Neuronal stem cell (in vitro differentiated cells): ENCODE measurements around the gene NT5C3A.
"Not testable (repeated sequence)": the region's sequence is repeated elsewhere in the genome, so short reads cannot be mapped to it uniquely, and the experiment has no call there.

Experiments used
- DNase-seq: peaks from one replicate; pipeline ENCODE4 v3.0.0-alpha.2; 2013; ENCODE audit warnings: low spot score
- H2AFZ ChIP-seq: one replicate; pipeline ENCODE4 v1.6.1; 2013; ENCODE audit warnings: mild to moderate bottlenecking, low read length, inconsistent platforms
- H2AK5ac ChIP-seq: 2 replicates; pipeline ENCODE4 v1.6.1; 2013; ENCODE audit warnings: low read depth, mild to moderate bottlenecking, inconsistent platforms, low read length, moderate library complexity, mixed read lengths
- H2BK120ac ChIP-seq: 2 replicates; pipeline ENCODE4 v1.6.1; 2013; ENCODE audit warnings: low read depth, mild to moderate bottlenecking, inconsistent platforms, low read length, moderate library complexity, mixed read lengths
- H2BK12ac ChIP-seq: one replicate; pipeline ENCODE4 v1.6.1; 2013; ENCODE audit warnings: low read length, inconsistent platforms
- H2BK15ac ChIP-seq: 2 replicates; pipeline ENCODE4 v1.6.1; 2013; ENCODE audit warnings: mild to moderate bottlenecking, low read length, inconsistent platforms, mixed read lengths
- H2BK5ac ChIP-seq: one replicate; pipeline ENCODE4 v1.6.1; 2013; ENCODE audit warnings: inconsistent platforms, mild to moderate bottlenecking, low read length, moderate library complexity
- H3K14ac ChIP-seq: one replicate; pipeline ENCODE4 v1.6.1; 2013; ENCODE audit warnings: low read length, inconsistent platforms
- H3K18ac ChIP-seq: 2 replicates; pipeline ENCODE4 v1.6.1; 2013; ENCODE audit warnings: low read length, inconsistent platforms
- H3K23ac ChIP-seq: 2 replicates; pipeline ENCODE4 v1.6.1; 2013; ENCODE audit warnings: low read depth, mild to moderate bottlenecking, mixed read lengths, low read length, inconsistent platforms; ENCODE audit not compliant: poor library complexity
- H3K27ac ChIP-seq: replicated peaks from 3 replicates; pipeline ENCODE4 v1.5.1; 2013; ENCODE audit warnings: low read length, inconsistent platforms
- H3K27me3 ChIP-seq, 3 experiments: 2 replicates each; pipeline ENCODE4 v1.6.1; 2013; ENCODE audit warnings: low read length in 3 of 3, mild to moderate bottlenecking in 2 of 3, inconsistent platforms in 1 of 3, low read depth in 1 of 3, mixed read lengths in 1 of 3, moderate library complexity in 1 of 3; ENCODE audit not compliant: control insufficient read depth in 3 of 3, insufficient read depth in 3 of 3
- H3K36me3 ChIP-seq, 2 donors: replicated peaks in 1 of 2; 2 replicates each; pipeline ENCODE4 v1.6.1; 2013; ENCODE audit warnings: low read length in 2 of 2; ENCODE audit not compliant: control insufficient read depth in 2 of 2, insufficient read depth in 2 of 2
- H3K4ac ChIP-seq: 2 replicates; pipeline ENCODE4 v1.6.1; 2013; ENCODE audit warnings: inconsistent platforms, mild to moderate bottlenecking, low read length, moderate library complexity
- H3K4me1 ChIP-seq, 2 donors: 1 replicate in 1 of 2; 2 replicates in 1 of 2; pipeline ENCODE4 v1.6.1; 2013; ENCODE audit warnings: low read length in 2 of 2, low read depth in 1 of 2; ENCODE audit not compliant: control insufficient read depth in 2 of 2, insufficient read depth in 1 of 2
- H3K4me2 ChIP-seq: one replicate; pipeline ENCODE4 v1.6.1; 2013; ENCODE audit warnings: mild to moderate bottlenecking, low read length, inconsistent platforms; ENCODE audit not compliant: insufficient read depth, poor library complexity, severe bottlenecking
- H3K4me3 ChIP-seq, 2 donors: 2 replicates each; pipeline ENCODE4 v1.5.1; 2013; ENCODE audit warnings: low read length in 2 of 2, mild to moderate bottlenecking in 2 of 2, inconsistent platforms in 1 of 2, moderate library complexity in 1 of 2
- H3K79me1 ChIP-seq: one replicate; pipeline ENCODE4 v1.6.1; 2013; ENCODE audit warnings: low read depth, mild to moderate bottlenecking, inconsistent platforms, low read length, moderate library complexity
- H3K9ac ChIP-seq: one replicate; pipeline ENCODE4 v1.6.1; 2013; ENCODE audit warnings: mild to moderate bottlenecking, low read depth, low read length, inconsistent platforms; ENCODE audit not compliant: poor library complexity
- H3K9me3 ChIP-seq, 2 donors: replicated peaks in 1 of 2; 2 replicates each; pipeline versions ENCODE3 to v1.6.1; 2013; ENCODE audit warnings: low read length in 2 of 2, mild to moderate bottlenecking in 2 of 2, inconsistent platforms in 1 of 2, low read depth in 1 of 2, mixed read lengths in 1 of 2, moderate library complexity in 1 of 2; ENCODE audit not compliant: control insufficient read depth in 2 of 2, insufficient read depth in 1 of 2
- H4K8ac ChIP-seq: one replicate; pipeline ENCODE4 v1.6.1; 2013; ENCODE audit warnings: low read depth, mild to moderate bottlenecking, inconsistent platforms, low read length, moderate library complexity
- H4K91ac ChIP-seq: one replicate; pipeline ENCODE4 v1.6.1; 2013; ENCODE audit warnings: low read length, low read depth, mild to moderate bottlenecking, inconsistent platforms; ENCODE audit not compliant: poor library complexity
- WGBS, 2 donors: extraction: QIAGEN DNeasy Blood & Tissue Kit; methylation state at CpG; one replicate each; pipeline ENCODE4 v1.1.7; 2013; ENCODE audit warnings: missing lambda C conversion rate in 2 of 2, mixed read lengths in 1 of 2; ENCODE audit not compliant: insufficient read length in 2 of 2, insufficient replicate concordance in 1 of 2; ENCODE audit errors: extremely low coverage in 2 of 2; 5-methylcytosine and 5-hydroxymethylcytosine counted together

NT5C3A gene

GRCh38 chr7:33101906-33102305, 39.3 kb upstream of the NT5C3A start:
- H3K27ac ChIP-seq: no peak overlapping the region
- H4K8ac ChIP-seq: no peak overlapping the region
- no peak overlapping the region for H2BK15ac ChIP-seq
- H3K4me3 ChIP-seq: no peak overlapping the region
- no peak overlapping the region for H2BK120ac ChIP-seq
- no peak overlapping the region for H3K18ac ChIP-seq
- no peak overlapping the region for H2BK5ac ChIP-seq
- H3K4me2 ChIP-seq: no peak overlapping the region
- no CpG with 5 or more reads among the region's 3 CpGs for WGBS, 2 donors
- no peak overlapping the region for H2BK12ac ChIP-seq
- no peak overlapping the region for H2AFZ ChIP-seq
- no peaks in the 10 kb centered on the region for H3K27me3 ChIP-seq
- H3K36me3 ChIP-seq: peaks cover 26 to 82% of the 10 kb centered on the region in 2 donors
- no peak overlapping the region for H3K4ac ChIP-seq
- H3K79me1 ChIP-seq: no peaks in the 10 kb centered on the region
- no peak overlapping the region for H3K23ac ChIP-seq
- H4K91ac ChIP-seq: no peak overlapping the region
- H3K4me1 ChIP-seq: no peaks in the 10 kb centered on the region
- no peak overlapping the region for H2AK5ac ChIP-seq
- H3K9me3 ChIP-seq: no peaks in the 10 kb centered on the region
- H3K14ac ChIP-seq: no peak overlapping the region
- H3K9ac ChIP-seq: no peak overlapping the region
- no peak for DNase-seq

GRCh38 chr7:33100770-33101169, 38.2 kb upstream of the NT5C3A start:
- no peak overlapping the region for H2AFZ ChIP-seq
- H3K36me3 ChIP-seq: peaks cover 34 to 92% of the 10 kb centered on the region in 2 donors
- no peak overlapping the region for H4K91ac ChIP-seq
- WGBS, 2 donors: no CpG with 5 or more reads among the region's 3 CpGs
- H3K27me3 ChIP-seq: no peaks in the 10 kb centered on the region
- no peaks in the 10 kb centered on the region for H3K79me1 ChIP-seq
- no peak overlapping the region for H2BK12ac ChIP-seq
- H2AK5ac ChIP-seq: no peak overlapping the region
- H2BK120ac ChIP-seq: no peak overlapping the region
- H2BK15ac ChIP-seq: no peak overlapping the region
- H3K4ac ChIP-seq: no peak overlapping the region
- H3K4me2 ChIP-seq: no peak overlapping the region
- no peaks in the 10 kb centered on the region for H3K9me3 ChIP-seq
- no peak overlapping the region for H3K23ac ChIP-seq
- H3K18ac ChIP-seq: no peak overlapping the region
- no peak for DNase-seq
- no peak overlapping the region for H4K8ac ChIP-seq
- H3K9ac ChIP-seq: no peak overlapping the region
- no peak overlapping the region for H3K27ac ChIP-seq
- H3K4me3 ChIP-seq: no peak overlapping the region
- no peak overlapping the region for H3K14ac ChIP-seq
- no peak overlapping the region for H2BK5ac ChIP-seq
- H3K4me1 ChIP-seq: no peaks in the 10 kb centered on the region

GRCh38 chr7:33099154-33099940, 36.8 kb upstream of the NT5C3A start:
- H2BK15ac ChIP-seq: no peak overlapping the region
- no peak overlapping the region for H3K4ac ChIP-seq
- no peak overlapping the region for H3K9ac ChIP-seq
- no peak overlapping the region for H4K91ac ChIP-seq
- H3K14ac ChIP-seq: no peak overlapping the region
- no peak overlapping the region for H3K18ac ChIP-seq
- no peak for DNase-seq
- H3K27me3 ChIP-seq: no peaks in the 10 kb centered on the region
- no peak overlapping the region for H2BK120ac ChIP-seq
- H2AK5ac ChIP-seq: no peak overlapping the region
- no peak overlapping the region for H3K4me2 ChIP-seq
- H3K4me1 ChIP-seq: no peaks in the 10 kb centered on the region
- no peak overlapping the region for H3K23ac ChIP-seq
- peaks cover 34 to 95% of the 10 kb centered on the region in 2 donors for H3K36me3 ChIP-seq
- no peak overlapping the region for H2BK12ac ChIP-seq
- H4K8ac ChIP-seq: no peak overlapping the region
- H3K79me1 ChIP-seq: no peaks in the 10 kb centered on the region
- WGBS, 2 donors: no CpG with 5 or more reads among the region's 4 CpGs
- H3K27ac ChIP-seq: no peak overlapping the region
- no peak overlapping the region for H3K4me3 ChIP-seq
- no peak overlapping the region for H2BK5ac ChIP-seq
- H3K9me3 ChIP-seq: no peaks in the 10 kb centered on the region
- no peak overlapping the region for H2AFZ ChIP-seq

GRCh38 chr7:33094745-33095275, 32.2 kb upstream of the NT5C3A start:
- not testable (repeated sequence) for H3K9ac ChIP-seq
- no CpG with 5 or more reads among the region's 6 CpGs for WGBS, 2 donors

More at GRCh38 chr7:33094745-33095275, 32.2 kb upstream of the NT5C3A start:
- H3K79me1 ChIP-seq, H3K14ac ChIP-seq, H3K4ac ChIP-seq, H2BK12ac ChIP-seq, H2BK120ac ChIP-seq, H3K27ac ChIP-seq, H3K9me3 ChIP-seq, DNase-seq, H2AK5ac ChIP-seq, H4K91ac ChIP-seq, H3K4me1 ChIP-seq, H3K4me2 ChIP-seq, H3K23ac ChIP-seq, H3K18ac ChIP-seq, H2BK15ac ChIP-seq, H2BK5ac ChIP-seq, H3K4me3 ChIP-seq, H3K27me3 ChIP-seq, H4K8ac ChIP-seq, H2AFZ ChIP-seq: not testable (repeated sequence)
- peaks cover 29 to 69% of the 10 kb centered on the region in 2 donors for H3K36me3 ChIP-seq
